Measurements from ENCODE around the gene CNMD.

GRCh38 chr13:52736891-52737290 is 2.7 kb downstream of the CNMD start:
- TF ChIP-seq TAF1 (IDR thresholded peaks at IDR 0.05; ENCODE audit: low read depth): no peak
- TF ChIP-seq CTCF (IDR thresholded peaks at IDR 0.05; ENCODE audit: poor library complexity, severe bottlenecking): no peak
- no peak for TF ChIP-seq RAD21 (conservative IDR thresholded peaks at IDR 0.05)
- TF ChIP-seq SMC3 (conservative IDR thresholded peaks at IDR 0.05; ENCODE audit: poor library complexity): no peak
- TF ChIP-seq MXI1 (conservative IDR thresholded peaks at IDR 0.05; ENCODE audit: poor library complexity, severe bottlenecking): no peak
- TF ChIP-seq POLR2AphosphoS5 (IDR thresholded peaks at IDR 0.05): no peak

All from neural cell (in vitro differentiated cells).